ENCODE results near the gene FUNDC2. TPM values are rescaled to one million over a fixed set of nuclear protein-coding genes. Genes with fewer than 3 reads are reported as not detected.
"Not testable (repeated sequence)": the region's sequence is repeated elsewhere in the genome, so short reads cannot be mapped to it uniquely, and the experiment has no call there.

FUNDC2 gene
- total RNA-seq (2014; rRNA removed; shearing (Covaris generic)) = 88.9 and 139 TPM in 2 replicates

DNA sequence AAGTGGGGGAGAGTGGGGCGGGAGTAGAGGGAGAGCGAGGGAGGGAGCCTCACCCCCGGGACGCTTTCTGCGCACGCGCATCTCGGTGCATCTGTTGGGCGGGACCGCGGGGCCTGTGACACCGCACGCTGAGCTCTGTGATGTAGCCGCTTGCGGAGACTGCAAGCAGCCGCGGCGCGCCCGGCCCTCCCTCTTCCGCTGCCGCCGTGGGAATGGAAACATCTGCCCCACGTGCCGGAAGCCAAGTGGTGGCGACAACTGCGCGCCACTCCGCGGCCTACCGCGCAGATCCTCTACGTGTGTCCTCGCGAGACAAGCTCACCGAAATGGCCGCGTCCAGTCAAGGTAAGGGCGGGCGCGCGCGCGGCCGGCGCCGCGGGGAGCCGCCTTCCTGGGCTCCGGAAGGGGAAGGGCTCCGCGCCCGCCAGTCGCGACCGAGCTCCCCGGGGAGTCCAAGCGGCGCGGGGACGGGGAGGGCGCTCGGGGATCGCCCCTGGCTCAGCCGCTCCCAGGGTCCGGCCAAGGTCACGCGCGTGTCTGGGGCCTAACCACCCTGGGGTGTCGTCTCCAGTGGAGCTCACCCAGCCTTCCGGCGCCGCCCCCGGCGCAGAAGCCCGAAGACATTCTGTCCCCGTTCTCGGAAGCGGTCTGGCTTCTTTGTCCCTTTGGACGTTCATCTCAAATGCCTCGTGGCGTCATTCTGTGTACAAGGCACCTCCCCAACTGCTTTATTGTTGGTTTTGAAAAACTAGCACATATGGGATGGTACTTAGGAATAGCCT lies at the start of gene FUNDC2:
Gene FUNDC2, plus strand, starts transcription at position 118 of the 782 bp plus-strand sequence. Its CDS starts 95 bp downstream, at position 213.
- DNase-seq (ENCODE audit: low read depth) = peak; percentile 97

DNA sequence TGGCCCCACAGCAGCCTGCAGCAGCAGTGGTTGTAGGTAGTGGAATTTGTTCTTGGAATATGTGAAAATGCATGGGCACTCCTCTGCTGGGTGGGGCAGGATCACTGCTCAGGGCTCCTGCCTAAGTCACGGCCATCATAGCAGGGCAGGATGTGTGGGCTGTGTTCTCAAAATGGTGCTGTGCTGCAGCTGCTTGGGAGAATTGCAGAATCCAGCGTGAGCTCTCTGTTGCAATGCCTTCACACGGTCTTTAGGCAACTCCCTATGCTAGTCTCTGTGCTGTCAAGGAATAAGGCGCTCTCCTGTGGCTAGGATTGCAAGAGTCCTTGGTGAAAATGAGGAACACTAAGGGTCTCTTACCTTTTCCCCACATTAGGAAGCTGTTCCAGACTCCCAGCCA lies 47.0 kb upstream of the FUNDC2 start:
- no peak for DNase-seq (ENCODE audit: low read depth)

DNA sequence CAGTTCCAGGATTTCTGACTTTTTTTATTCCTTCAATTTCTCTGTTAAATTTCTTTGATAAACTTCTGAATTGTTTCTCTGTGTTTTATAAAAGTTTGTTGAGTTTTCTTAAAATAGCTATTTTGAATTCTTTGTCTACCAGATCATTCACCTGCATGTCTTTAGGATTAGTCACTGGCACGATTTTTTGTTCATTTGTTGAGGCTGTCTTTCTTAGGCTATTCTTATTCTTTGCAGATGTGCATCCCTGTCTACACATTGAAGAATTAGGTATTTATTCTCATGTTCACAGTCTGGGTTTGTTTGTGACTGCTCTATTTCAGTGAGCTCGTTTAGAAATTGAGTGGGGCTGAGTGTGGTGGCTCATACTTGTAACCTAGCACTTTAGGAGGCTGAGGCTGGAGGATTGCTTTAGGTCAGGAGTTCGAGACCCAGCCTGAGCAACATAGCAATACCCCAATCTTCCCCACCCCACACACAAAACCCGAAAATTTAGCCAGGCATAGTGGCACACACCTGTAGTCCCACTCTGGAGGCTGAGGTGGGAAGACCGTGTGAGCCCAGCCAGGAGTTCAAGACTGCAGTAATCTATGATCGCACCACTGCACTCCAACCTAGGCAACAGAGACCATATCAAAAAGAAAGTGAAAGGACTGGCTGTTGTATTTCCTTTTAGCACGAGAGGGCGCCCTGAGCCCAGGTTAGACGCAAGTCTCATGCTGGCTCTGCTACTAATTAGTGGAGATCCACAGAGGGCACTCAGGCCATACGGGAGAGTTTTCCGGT lies 46.1 kb upstream of the FUNDC2 start:
- DNase-seq (ENCODE audit: low read depth) = peak; percentile 80

- no peak for DNase-seq (ENCODE audit: low read depth)
Measured at GRCh38 chrX:154981116-154981411, 45.6 kb upstream of the FUNDC2 start.

- DNase-seq (ENCODE audit: low read depth) = peak; percentile 23
Measured at GRCh38 chrX:154986826-154987575, 39.6 kb upstream of the FUNDC2 start.

GRCh38 chrX:154987940-154988339 lies 38.7 kb upstream of the FUNDC2 start:
- DNase-seq (ENCODE audit: low read depth) = no peak

DNA sequence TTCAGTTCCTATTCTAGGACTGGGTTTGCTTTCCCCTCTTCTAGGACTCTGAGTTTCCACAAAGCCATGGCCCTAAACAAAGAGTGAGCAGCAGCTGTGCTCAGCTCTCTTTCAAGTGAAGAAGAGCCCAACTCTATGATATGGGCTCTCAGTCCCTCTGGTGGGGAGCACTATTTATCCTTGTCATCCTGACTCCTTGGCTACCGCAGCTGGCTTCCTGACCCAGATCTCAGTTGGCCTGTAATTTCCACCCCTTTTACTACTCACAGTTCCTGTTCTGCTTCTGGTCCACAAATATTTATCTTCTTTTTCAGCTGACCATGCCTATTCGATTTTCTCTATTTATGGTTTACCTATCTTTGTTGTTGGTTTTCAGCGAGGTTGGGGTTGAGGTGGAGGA lies 37.9 kb upstream of the FUNDC2 start:
- no peak for DNase-seq (ENCODE audit: low read depth)

GRCh38 chrX:154990496-154990895 lies 36.1 kb upstream of the FUNDC2 start:
- no peak for DNase-seq (ENCODE audit: low read depth)

DNA sequence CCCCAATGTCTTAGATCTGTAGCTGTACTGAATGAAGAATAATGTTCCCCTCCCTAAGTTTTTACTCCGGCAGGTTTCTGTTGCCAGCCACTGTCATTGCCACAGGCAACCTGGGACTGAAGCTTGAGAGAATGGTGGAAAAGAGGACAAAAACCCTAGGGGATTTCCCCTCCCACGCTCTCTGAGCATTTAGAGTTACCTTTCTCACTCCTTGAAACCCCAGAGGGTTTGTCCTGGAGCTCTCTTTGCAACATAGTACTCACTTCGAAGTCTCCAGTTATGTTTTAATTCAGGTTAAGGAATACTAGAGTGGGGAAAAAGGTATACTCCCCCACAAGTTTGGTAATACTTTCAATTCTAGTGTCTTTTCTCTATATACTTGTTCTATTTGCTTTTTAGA lies 35.6 kb upstream of the FUNDC2 start:
- DNase-seq (ENCODE audit: low read depth) = no peak

GRCh38 chrX:154991476-154991875 lies 35.2 kb upstream of the FUNDC2 start:
- no peak for DNase-seq (ENCODE audit: low read depth)

GRCh38 chrX:154998204-154998880 lies 28.3 kb upstream of the FUNDC2 start:
- no peak for DNase-seq (ENCODE audit: low read depth)

DNA sequence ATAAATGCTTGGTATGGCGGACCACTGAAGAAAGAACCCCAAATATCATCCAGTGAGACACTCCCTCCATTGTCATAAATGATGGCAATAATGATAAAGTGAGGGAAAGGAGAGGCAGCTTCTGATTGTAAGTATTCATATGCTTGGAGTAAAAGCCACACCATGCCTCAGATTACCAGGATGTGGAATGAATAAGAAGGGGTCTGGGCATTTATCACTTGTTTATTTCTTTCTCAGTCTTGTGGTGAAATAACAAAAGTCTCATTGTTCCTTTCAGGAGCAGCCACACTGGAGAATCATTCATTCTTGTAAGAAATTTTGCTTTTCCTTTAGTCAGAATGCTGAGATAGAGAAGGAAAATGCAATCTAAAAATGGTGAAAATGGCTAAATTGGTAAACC lies 25.8 kb upstream of the FUNDC2 start:
- DNase-seq (ENCODE audit: low read depth) = no peak

DNA sequence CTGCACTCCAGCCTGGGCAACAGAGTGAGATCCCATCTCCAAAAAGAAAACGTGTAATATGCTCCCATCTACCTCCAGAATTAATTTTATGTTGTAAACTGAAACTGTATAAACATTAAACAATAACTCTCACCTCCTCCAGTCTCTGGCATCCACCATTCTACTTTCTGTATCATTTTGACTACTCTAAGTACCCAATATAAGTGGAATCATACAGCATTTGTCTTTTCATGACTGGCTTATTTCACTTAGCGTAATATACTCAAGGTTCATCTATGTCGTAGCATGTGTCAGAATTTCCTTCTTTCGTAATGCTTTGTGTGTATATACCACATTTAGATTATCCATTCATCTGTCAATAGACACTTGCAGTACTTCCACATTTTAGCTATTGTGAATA lies 24.8 kb upstream of the FUNDC2 start:
- no peak for DNase-seq (ENCODE audit: low read depth)

DNA sequence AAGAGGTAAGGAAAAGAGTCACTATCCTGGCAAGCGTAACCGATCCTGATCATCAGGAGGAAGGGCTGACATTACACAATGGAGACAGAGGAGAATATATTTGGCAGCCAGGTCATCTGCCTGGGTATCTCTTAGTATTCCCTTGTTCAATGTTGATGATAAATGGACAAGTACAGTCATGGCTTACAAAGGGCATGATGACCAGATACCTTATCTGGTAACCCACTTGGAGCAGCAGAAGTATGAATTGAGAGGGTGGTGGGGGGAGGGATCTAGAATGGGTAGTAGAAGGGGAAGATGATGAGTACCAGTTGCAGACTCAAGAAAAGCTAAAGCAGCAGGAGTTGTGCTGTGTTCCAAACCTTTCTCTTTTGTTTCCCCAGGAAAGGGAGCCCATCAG lies 21.5 kb upstream of the FUNDC2 start:
- no peak for DNase-seq (ENCODE audit: low read depth)

GRCh38 chrX:155006379-155006778 lies 20.3 kb upstream of the FUNDC2 start:
- DNase-seq (ENCODE audit: low read depth) = not testable (repeated sequence)

DNA sequence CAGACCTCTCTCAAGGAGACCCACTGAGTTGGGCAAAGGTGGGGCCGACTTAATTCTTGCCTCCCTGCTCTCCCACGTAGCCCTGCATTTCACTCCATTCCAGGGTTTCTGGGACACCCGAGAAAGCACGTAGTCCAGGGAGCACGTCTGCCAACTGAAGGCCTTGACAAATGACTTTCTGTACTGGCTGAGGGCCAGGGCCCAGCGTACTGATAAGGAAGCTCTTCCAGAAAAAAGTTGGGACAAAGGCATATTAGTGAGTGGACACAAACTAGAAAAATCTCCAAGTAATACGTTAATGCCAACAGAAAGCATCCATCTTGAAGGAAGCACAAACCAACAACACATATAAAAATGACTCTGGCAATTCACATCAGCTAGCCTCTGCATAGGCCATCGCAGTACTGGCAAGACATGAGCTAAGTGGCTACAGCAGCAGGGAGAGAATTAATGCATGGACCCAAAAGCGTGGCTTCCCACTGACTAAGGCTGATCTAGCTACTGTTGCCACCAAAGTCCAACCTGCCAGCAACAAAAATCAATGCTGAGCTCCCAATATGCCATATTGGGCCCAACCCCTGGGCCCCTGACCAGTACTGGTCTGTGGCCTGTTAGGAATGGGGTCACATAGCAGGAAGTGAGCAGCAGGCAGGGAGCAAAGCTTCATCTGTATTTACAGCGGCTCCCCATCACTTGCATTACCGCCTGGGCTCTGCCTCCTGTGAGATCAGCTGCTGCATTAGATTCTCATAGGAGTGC lies 19.6 kb upstream of the FUNDC2 start:
- DNase-seq (ENCODE audit: low read depth) = not testable (repeated sequence)

DNA sequence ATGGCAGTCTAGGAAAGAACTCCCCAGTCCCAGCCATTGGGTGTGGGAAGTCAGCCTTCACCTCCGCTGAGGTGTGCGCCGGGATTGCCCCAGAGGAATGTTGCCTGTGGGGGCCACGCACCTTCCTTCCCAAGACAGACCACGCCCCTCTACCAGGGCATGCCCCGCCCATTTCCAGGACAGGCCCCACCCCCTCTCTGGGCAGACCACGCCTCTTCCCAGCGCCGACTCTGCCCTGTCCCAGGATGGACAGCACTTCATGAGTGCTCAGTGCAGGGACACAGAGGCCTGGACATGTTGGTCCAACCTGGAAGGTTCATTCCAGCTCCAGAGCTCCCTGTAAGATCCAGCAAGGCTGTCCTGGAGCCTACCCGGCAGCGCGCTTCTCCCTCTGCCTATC lies 18.1 kb upstream of the FUNDC2 start:
- DNase-seq (ENCODE audit: low read depth) = not testable (repeated sequence)

DNA sequence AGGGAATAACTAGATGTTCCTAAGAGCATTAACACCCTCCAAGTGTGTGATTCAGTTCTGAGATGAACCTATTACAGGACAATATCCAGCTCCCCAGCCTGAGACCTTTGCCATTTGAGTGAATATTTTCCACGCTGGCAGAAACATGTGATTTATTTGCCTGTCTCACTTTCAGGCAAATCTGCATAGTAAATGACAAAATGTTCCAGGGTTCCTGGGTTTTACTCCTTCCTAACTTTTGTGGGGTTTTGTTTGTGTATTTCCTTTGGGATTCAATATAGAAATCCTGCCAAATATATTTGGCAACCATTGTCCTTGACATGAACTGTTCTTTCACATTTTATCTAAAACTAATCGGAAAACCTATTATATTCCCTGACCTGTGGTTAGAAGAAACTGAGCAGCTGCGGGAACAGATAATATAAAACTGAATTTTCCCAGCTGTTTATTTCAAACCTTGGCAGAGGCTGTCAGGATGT lies 16.6 kb upstream of the FUNDC2 start:
- no peak for DNase-seq (ENCODE audit: low read depth)

GRCh38 chrX:155020591-155020990 lies 6.1 kb upstream of the FUNDC2 start:
- DNase-seq (ENCODE audit: low read depth) = no peak

DNA sequence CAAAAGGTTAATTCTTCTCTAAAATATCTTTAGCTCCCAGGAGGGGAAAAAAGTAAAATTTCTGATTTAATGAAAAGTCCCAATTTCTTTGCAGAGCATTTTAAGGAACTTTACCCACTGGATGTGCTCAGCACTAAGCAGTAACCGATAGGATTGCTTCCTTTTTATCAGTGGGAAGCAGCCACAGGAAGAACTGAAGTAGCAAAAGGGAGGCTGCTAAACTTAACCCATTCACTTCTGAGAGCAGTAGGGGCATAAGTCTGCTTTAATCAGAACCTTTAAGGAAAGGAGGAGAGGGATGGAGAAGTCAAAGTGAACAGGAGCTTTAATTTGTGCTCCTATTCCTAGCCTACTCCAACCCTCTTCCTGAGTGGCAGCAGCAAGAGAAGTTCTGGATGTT lies 4.1 kb upstream of the FUNDC2 start, which contains the start of gene F8:
Gene F8, minus strand, starts transcription at position 139 of the 400 bp plus-strand sequence. CDS start 171 bp downstream, outside the sequence.
- DNase-seq (ENCODE audit: low read depth) = no peak
